H1 (cell line): ENCODE data around the gene DLG5. TPM values are rescaled to one million over a fixed set of nuclear protein-coding genes. Genes with fewer than 3 reads are reported as not detected.
A peak's percentile ranks its signal among the peaks of the same experiment; 100 is the strongest.

Experiments used
- CTCF ChIA-PET: fragments of 300-600 bp; sonication (Branson Sonifier 250); formaldehyde crosslinking; loops from one replicate; lab custom pipeline; 2021; ENCODE audit not compliant: partially characterized antibody; lab: Charles Lee
- POLR2A ChIA-PET: fragments of 300-600 bp; sonication (Branson Sonifier 250); formaldehyde crosslinking; loops from one replicate; lab custom pipeline; 2021; ENCODE audit warnings: inconsistent platforms; ENCODE audit not compliant: partially characterized antibody; lab: Charles Lee
- DNase-seq, 2 experiments: peaks; one replicate each; pipeline versions ENCODE4 v3.0.0 to v3.0.0-alpha.2; 2010 to 2022; ENCODE audit warnings: low spot score in 2 of 2, low read depth in 1 of 2, mixed read lengths in 1 of 2
- FAIRE-seq: peaks from 2 replicates; lab custom pipeline; 2011; peaks lifted over from hg19 to GRCh38; lab: Jason Lieb, UNC
- H2AFZ ChIP-seq: 2 replicates; pipeline ENCODE4 v1.8.1; 2012; ENCODE audit warnings: low read length, inconsistent platforms
- H2AK5ac ChIP-seq: 2 replicates; pipeline ENCODE4 v1.6.1; 2013; ENCODE audit warnings: low read depth, low read length
- H2BK120ac ChIP-seq: replicated peaks from 2 replicates; pipeline ENCODE3; 2013; ENCODE audit warnings: low read depth, low read length, inconsistent platforms
- H2BK12ac ChIP-seq: 2 replicates; pipeline ENCODE4 v1.6.1; 2013; ENCODE audit warnings: low read depth, low read length
- H2BK15ac ChIP-seq: 2 replicates; pipeline ENCODE4 v1.6.1; 2013; ENCODE audit warnings: low read length
- H2BK20ac ChIP-seq: 2 replicates; pipeline ENCODE4 v1.6.1; 2013; ENCODE audit warnings: low read length
- H2BK5ac ChIP-seq: 2 replicates; pipeline ENCODE4 v1.6.1; 2013; ENCODE audit warnings: low read depth, low read length
- H3K14ac ChIP-seq: 2 replicates; pipeline ENCODE4 v1.6.1; 2013; ENCODE audit warnings: inconsistent platforms; ENCODE audit not compliant: insufficient read length
- H3K18ac ChIP-seq: 2 replicates; pipeline ENCODE4 v1.6.1; 2013; ENCODE audit warnings: low read length; ENCODE audit errors: extremely low read depth
- H3K23ac ChIP-seq: 2 replicates; pipeline ENCODE4 v1.6.1; 2013; ENCODE audit warnings: inconsistent platforms; ENCODE audit not compliant: insufficient read length
- H3K23me2 ChIP-seq: 2 replicates; pipeline ENCODE4 v1.6.1; 2013; ENCODE audit warnings: low read depth, low read length
- H3K27ac ChIP-seq: 2 replicates; pipeline ENCODE4 v1.6.1; 2011; ENCODE audit warnings: low read depth, low read length, inconsistent platforms
- H3K27me3 ChIP-seq, 4 experiments: replicated peaks in 1 of 4; 1 replicate in 1 of 4; 2 replicates in 3 of 4; pipeline versions ENCODE4 v1.6.1 to v1.8.1; 2011 to 2013; ENCODE audit warnings: low read length in 3 of 4, mild to moderate bottlenecking in 3 of 4, inconsistent platforms in 2 of 4, mixed read lengths in 2 of 4, moderate library complexity in 1 of 4; ENCODE audit not compliant: control insufficient read depth in 3 of 4, insufficient read depth in 3 of 4; ENCODE audit errors: extremely low read depth in 1 of 4
- H3K36me3 ChIP-seq, 4 experiments: 2 replicates each; pipeline versions ENCODE4 v1.6.1 to v1.8.1; 2011 to 2013; ENCODE audit warnings: mild to moderate bottlenecking in 4 of 4, low read length in 3 of 4, moderate library complexity in 2 of 4, control low read depth in 1 of 4, inconsistent platforms in 1 of 4; ENCODE audit not compliant: insufficient read depth in 4 of 4, control insufficient read depth in 2 of 4
- H3K4ac ChIP-seq: replicated peaks from 2 replicates; pipeline ENCODE3; 2013; ENCODE audit warnings: low read length, low read depth, mixed read lengths, inconsistent platforms; ENCODE audit not compliant: insufficient read length
- H3K4me1 ChIP-seq, 4 experiments: replicated peaks in 1 of 4; 1 replicate in 1 of 4; 2 replicates in 3 of 4; pipeline versions ENCODE4 v1.6.1 to v1.8.1; 2011 to 2013; ENCODE audit warnings: low read length in 3 of 4, inconsistent platforms in 2 of 4, mixed read lengths in 1 of 4; ENCODE audit not compliant: insufficient read depth in 4 of 4, control insufficient read depth in 3 of 4
- H3K4me2 ChIP-seq, 2 experiments: 2 replicates each; pipeline versions ENCODE4 v1.6.1 to v1.8.1; 2011 to 2013; ENCODE audit warnings: low read depth in 2 of 2, low read length in 2 of 2, control low read depth in 1 of 2, inconsistent platforms in 1 of 2, mild to moderate bottlenecking in 1 of 2; ENCODE audit not compliant: insufficient read depth in 1 of 2
- H3K4me3 ChIP-seq, 4 experiments: fragments of 200-600, 300-600 bp in 1 of 4; sonication (generic), shearing (Covaris generic), sonication (Bioruptor Twin) in 1 of 4; 2 replicates each; pipeline versions ENCODE4 v1.5.1 to v1.8.1; 2011 to 2016; ENCODE audit warnings: low read length in 4 of 4, low read depth in 3 of 4, control low read depth in 2 of 4, inconsistent platforms in 2 of 4, mild to moderate bottlenecking in 2 of 4, mixed read lengths in 1 of 4, moderate library complexity in 1 of 4; ENCODE audit not compliant: insufficient read depth in 2 of 4; ENCODE audit errors: extremely low read depth in 1 of 4
- H3K56ac ChIP-seq: replicated peaks from 2 replicates; pipeline ENCODE3; 2013; ENCODE audit warnings: low read depth, mild to moderate bottlenecking, mixed read lengths, low read length, inconsistent platforms; ENCODE audit not compliant: insufficient read length
- H3K79me1 ChIP-seq: 2 replicates; pipeline ENCODE4 v1.6.1; 2013; ENCODE audit warnings: low read depth, low read length, control low read depth
- H3K79me2 ChIP-seq, 2 experiments: 2 replicates each; pipeline versions ENCODE4 v1.6.1 to v1.8.1; 2012 to 2013; ENCODE audit warnings: low read length in 2 of 2, mild to moderate bottlenecking in 2 of 2, inconsistent platforms in 1 of 2; ENCODE audit not compliant: insufficient read depth in 2 of 2, control insufficient read depth in 1 of 2
- H3K9ac ChIP-seq, 4 experiments: replicated peaks in 1 of 4; 1 replicate in 1 of 4; 2 replicates in 3 of 4; pipeline versions ENCODE4 v1.6.1 to v1.8.1; 2011 to 2013; ENCODE audit warnings: low read depth in 3 of 4, low read length in 3 of 4, control low read depth in 2 of 4, mild to moderate bottlenecking in 2 of 4, moderate library complexity in 2 of 4, inconsistent platforms in 1 of 4; ENCODE audit errors: extremely low read depth in 1 of 4
- H3K9me3 ChIP-seq, 2 experiments: 2 replicates each; pipeline versions ENCODE4 v1.6.1 to v1.8.1; 2012 to 2013; ENCODE audit warnings: mild to moderate bottlenecking in 2 of 2, moderate library complexity in 2 of 2, control low read depth in 1 of 2, inconsistent platforms in 1 of 2, low read depth in 1 of 2, low read length in 1 of 2, mixed read lengths in 1 of 2; ENCODE audit not compliant: insufficient read depth in 2 of 2
- H4K20me1 ChIP-seq, 2 experiments: replicated peaks in 1 of 2; 2 replicates each; pipeline versions ENCODE3 to v1.8.1; 2011 to 2013; ENCODE audit warnings: inconsistent platforms in 2 of 2, low read length in 2 of 2, mild to moderate bottlenecking in 1 of 2; ENCODE audit not compliant: insufficient read depth in 2 of 2, control insufficient read depth in 1 of 2
- H4K5ac ChIP-seq: 2 replicates; pipeline ENCODE4 v1.6.1; 2013; ENCODE audit warnings: low read length, low read depth, mixed read lengths, inconsistent platforms; ENCODE audit not compliant: insufficient read length
- H4K8ac ChIP-seq: 2 replicates; pipeline ENCODE4 v1.8.0; 2013; ENCODE audit warnings: mild to moderate bottlenecking, moderate library complexity, low read length, inconsistent platforms; ENCODE audit not compliant: insufficient read depth; ENCODE audit errors: extremely low read depth
- H4K91ac ChIP-seq: replicated peaks from 2 replicates; pipeline ENCODE3; 2013; ENCODE audit warnings: low read length, mixed read lengths, inconsistent platforms; ENCODE audit not compliant: insufficient read length
- ATF3 ChIP-seq: IDR thresholded peaks from 2 replicates; pipeline ENCODE4 v1.6.1; 2011; ENCODE audit warnings: low read depth, mild to moderate bottlenecking, low read length; ENCODE audit not compliant: insufficient read depth
- CBX5 ChIP-seq: fragments of 300-800, 300-1000 bp; sonication (generic); IDR thresholded peaks from 2 replicates; pipeline ENCODE4 v1.7.1; 2016; ENCODE audit warnings: antibody characterized with exemption, low read length, low read depth
- CBX8 ChIP-seq: fragments of 300-800, 300-1000 bp; sonication (generic); IDR thresholded peaks from 2 replicates; pipeline ENCODE4 v1.7.1; 2016; ENCODE audit warnings: low read depth, low read length, borderline replicate concordance
- EZH2 ChIP-seq: fragments of 200-600 bp; sonication (generic); IDR thresholded peaks from 2 replicates; pipeline ENCODE4 v1.7.1; 2012; ENCODE audit warnings: low read depth, mild to moderate bottlenecking, moderate library complexity, low read length, inconsistent platforms; ENCODE audit not compliant: severe bottlenecking
- FOSL1 ChIP-seq: IDR thresholded peaks from 2 replicates; pipeline ENCODE4 v1.6.1; 2011; ENCODE audit warnings: mild to moderate bottlenecking, low read depth, low read length, moderate library complexity; ENCODE audit not compliant: insufficient read depth
- JUN ChIP-seq: IDR thresholded peaks from 2 replicates; pipeline ENCODE4 v1.6.1; 2011; ENCODE audit warnings: low read depth, mild to moderate bottlenecking, improper control_type of control experiment, low read length
- NRF1 ChIP-seq: IDR thresholded peaks from 2 replicates; pipeline ENCODE4 v1.6.1; 2011; ENCODE audit warnings: mild to moderate bottlenecking, low read depth, low read length, improper control_type of control experiment
- PHF8 ChIP-seq: fragments of 200-600 bp; sonication (generic); conservative IDR thresholded peaks from 2 replicates; pipeline ENCODE4 v1.7.1; 2012; ENCODE audit warnings: low read depth, mild to moderate bottlenecking, inconsistent platforms, low read length, moderate library complexity
- POU5F1 ChIP-seq: IDR thresholded peaks from 2 replicates; pipeline ENCODE4 v1.6.1; 2011; ENCODE audit warnings: low read depth, mild to moderate bottlenecking, low read length, moderate library complexity
- SAP30 ChIP-seq: fragments of 300-600 bp; sonication (generic); IDR thresholded peaks from 2 replicates; pipeline ENCODE4 v1.7.1; 2012; ENCODE audit warnings: low read length, moderate library complexity, mild to moderate bottlenecking, inconsistent platforms; ENCODE audit not compliant: insufficient read depth, insufficient replicate concordance
- SIX5 ChIP-seq: IDR thresholded peaks from 2 replicates; pipeline ENCODE4 v1.6.1; 2011; ENCODE audit warnings: mild to moderate bottlenecking, low read depth, low read length
- TCF12 ChIP-seq: IDR thresholded peaks from 2 replicates; pipeline ENCODE4 v1.6.1; 2011; ENCODE audit warnings: low read depth, mild to moderate bottlenecking, low read length
- ZNF274 ChIP-seq: IDR thresholded peaks from 2 replicates; pipeline ENCODE4 v1.7.0; 2012; ENCODE audit warnings: low read length, borderline replicate concordance; ENCODE audit errors: extremely low read depth
- WGBS, 2 experiments: shearing (Covaris generic) in 1 of 2; methylation state at CpG; one replicate each; pipeline versions ENCODE4 v1.1.6 to v1.1.7; 2013 to 2015; ENCODE audit warnings: low lambda C conversion rate in 2 of 2, mixed read lengths in 2 of 2, inconsistent platforms in 1 of 2, low coverage in 1 of 2, missing lambda C conversion rate in 1 of 2; ENCODE audit not compliant: insufficient replicate concordance in 2 of 2, insufficient coverage in 1 of 2, insufficient read length in 1 of 2; ENCODE audit errors: extremely low coverage in 1 of 2, missing lambda C conversion rate in 1 of 2; 5-methylcytosine and 5-hydroxymethylcytosine counted together
- polyA plus RNA-seq, 7 experiments: library from polyadenylated mRNA; depleted of rRNA in 3 of 7; stranded (reverse) in 5 of 7; unstranded in 2 of 7; fragments of >200 nt in 5 of 7; fragments of 200-250 nt in 2 of 7; gene quantifications; 1 replicate in 5 of 7; 2 replicates in 1 of 7; 4 replicates in 1 of 7; pipeline versions ENCODE4 v1.2.1 to v1.2.3, GENCODE V29; 2011 to 2013; ENCODE audit warnings: missing spikeins in 2 of 7, mixed read lengths in 2 of 7
- total RNA-seq: library from RNA; stranded (reverse); fragmentation: NEBNext Ultra II Directional; extraction: Animal tissue kit (Norgen Biotek cat#: 25700); gene quantifications from 2 replicates; pipeline ENCODE4 v1.2.1, GENCODE V29; 2021

Gene DLG5
- total and polyA plus RNA-seq, 2 of the 8 experiments (the other 6 are each of a cell fraction or from before 2014, with no cell fraction given) = 15.6 to 71.4 TPM

- H4K5ac ChIP-seq = no peak overlapping the region
- DNase-seq (no peak), FAIRE-seq (no peak)
- H3K4ac ChIP-seq = no peak overlapping the region
- no peaks in the 10 kb centered on the region for H3K79me2 ChIP-seq
- no peaks in the 10 kb centered on the region for H3K4me1 ChIP-seq
- no peaks in the 10 kb centered on the region for H3K27me3 ChIP-seq
- H2BK120ac ChIP-seq = no peak overlapping the region
- H2BK20ac ChIP-seq = no peak overlapping the region
- no peak overlapping the region for H2AK5ac ChIP-seq
- H3K23ac ChIP-seq = no peak overlapping the region
- no peak overlapping the region for H3K14ac ChIP-seq
- no peak overlapping the region for H3K4me3 ChIP-seq
- peak overlapping the region in 1 of 4 experiments; percentile 3; a peak in 1 of 7 replicates for H3K9ac ChIP-seq
- H3K23me2 ChIP-seq = no peaks in the 10 kb centered on the region; the same call in 1 of the 2 replicates
- no peak overlapping the region for H3K56ac ChIP-seq
- H3K36me3 ChIP-seq = peaks cover 8 to 25% (median 15%) of the 10 kb centered on the region in 4 experiments; a peak in 5 of 8 replicates
- H3K27ac ChIP-seq = no peak overlapping the region
- peaks cover 1 to 2% of the 10 kb centered on the region in 2 experiments for H4K20me1 ChIP-seq
- H2AFZ ChIP-seq = no peak overlapping the region
- H3K79me1 ChIP-seq = no peaks in the 10 kb centered on the region; the same call in 1 of the 2 replicates
- no peak overlapping the region for H4K8ac ChIP-seq
- POLR2A ChIA-PET = interaction anchor here (0.6 to 0.8 kb wide), 2 partner anchors 14 to 20 kb away, joined by 3 read pairs; no protein-coding TSS in a partner anchor
- WGBS, 2 experiments = 96% methylated on average over 7 of the region's 7 CpGs; no CpG with 5 or more reads in 1 of the 2 experiments
- no peak overlapping the region for H3K4me2 ChIP-seq
- no peak overlapping the region for H4K91ac ChIP-seq
- H3K9me3 ChIP-seq = no peaks in the 10 kb centered on the region
- CTCF ChIA-PET = interaction anchor here (1.5 to 2.5 kb wide), 2 partner anchors 10 to 13 kb away, joined by 4 to 19 read pairs; no protein-coding TSS in a partner anchor
- no peak overlapping the region for H2BK12ac ChIP-seq
- H2BK5ac ChIP-seq = no peak overlapping the region
- no peak overlapping the region for H2BK15ac ChIP-seq
- H3K18ac ChIP-seq = no peak overlapping the region
- no peak for TF ChIP-seq NRF1
- TF ChIP-seq ZNF274 = no peak
- no peak for TF ChIP-seq JUN
- TF ChIP-seq ATF3 = no peak
- TF ChIP-seq POU5F1 = no peak
- no peak for TF ChIP-seq CBX5
- no peak for TF ChIP-seq TCF12
- no peak for TF ChIP-seq PHF8
- TF ChIP-seq FOSL1 = no peak
- TF ChIP-seq SIX5 = no peak
- no peak for TF ChIP-seq SAP30
- no peak for TF ChIP-seq EZH2
- no peak for TF ChIP-seq CBX8
Observed at GRCh38 chr10:77824908-77825307, 101.6 kb downstream of the DLG5 start.
